GM12874 (cell line): ENCODE measurements around the gene MARK4.

Experiments
- CTCF ChIP-seq: IDR thresholded peaks from 2 replicates; pipeline ENCODE4 v1.5.1; 2011; ENCODE audit warnings: low read depth, mild to moderate bottlenecking, control low read depth, low read length, moderate library complexity; ENCODE audit not compliant: insufficient read depth

MARK4 gene

GRCh38 chr19:45245334-45245787 is 5.7 kb upstream of the MARK4 start, which contains the start of gene EXOC3L2:
TSS of gene EXOC3L2 (minus strand) at chr19:45245407. CDS start at chr19:45239045, 6,362 bp downstream.
- TF ChIP-seq CTCF: no peak

- TF ChIP-seq CTCF: no peak
Measured at GRCh38 chr19:45245826-45246225, 5.2 kb upstream of the MARK4 start.

GRCh38 chr19:45247136-45247535 is 3.9 kb upstream of the MARK4 start:
- no peak for TF ChIP-seq CTCF

- TF ChIP-seq CTCF: no peak
Measured at GRCh38 chr19:45249261-45250033, 1.6 kb upstream of the MARK4 start.

- no peak for TF ChIP-seq CTCF
Measured at GRCh38 chr19:45250216-45250831, 747 bp upstream of the MARK4 start.

- no peak for TF ChIP-seq CTCF
Measured at GRCh38 chr19:45251452-45252354, 632 bp downstream of the MARK4 start.
